Occipital lobe (tissue), 2 donors: ENCODE measurements around the gene SPATA7. TPM values are rescaled to one million over a fixed set of nuclear protein-coding genes. Genes with fewer than 3 reads are reported as not detected.

Experiments
- DNase-seq: peaks from one replicate; lab custom pipeline; 2025; lab: John Stamatoyannopoulos, UW
- total RNA-seq: library from RNA; depleted of rRNA; stranded (reverse); fragments of >200 nt; gene quantifications from one replicate; pipeline ENCODE4 v1.2.3, GENCODE V29; 2014

Gene SPATA7
- total RNA-seq, 1 donor from 2014 or later, result 131 TPM

GRCh38 chr14:88481794-88482193 is 96.3 kb downstream of the SPATA7 start:
- no peak for DNase-seq

GRCh38 chr14:88482524-88482923 is 97.1 kb downstream of the SPATA7 start:
- no peak for DNase-seq

Other genes starting within 250 kb of the SPATA7 start
- gene KCNK10, start 62.4 kb upstream of the SPATA7 start, total RNA-seq, result 18.9 TPM
- 9.0 TPM for gene PTPN21, start 169.3 kb downstream of the SPATA7 start, total RNA-seq
- gene ZC3H14, start 177.4 kb downstream of the SPATA7 start, total RNA-seq, result 80.6 TPM